Measurements from ENCODE around the gene PTPRN2. TPM values are rescaled to one million over a fixed set of nuclear protein-coding genes. Genes with fewer than 3 reads are reported as not detected.

PTPRN2 gene
- total RNA-seq, 1 donor from 2014 or later: 2.4 TPM

DNA sequence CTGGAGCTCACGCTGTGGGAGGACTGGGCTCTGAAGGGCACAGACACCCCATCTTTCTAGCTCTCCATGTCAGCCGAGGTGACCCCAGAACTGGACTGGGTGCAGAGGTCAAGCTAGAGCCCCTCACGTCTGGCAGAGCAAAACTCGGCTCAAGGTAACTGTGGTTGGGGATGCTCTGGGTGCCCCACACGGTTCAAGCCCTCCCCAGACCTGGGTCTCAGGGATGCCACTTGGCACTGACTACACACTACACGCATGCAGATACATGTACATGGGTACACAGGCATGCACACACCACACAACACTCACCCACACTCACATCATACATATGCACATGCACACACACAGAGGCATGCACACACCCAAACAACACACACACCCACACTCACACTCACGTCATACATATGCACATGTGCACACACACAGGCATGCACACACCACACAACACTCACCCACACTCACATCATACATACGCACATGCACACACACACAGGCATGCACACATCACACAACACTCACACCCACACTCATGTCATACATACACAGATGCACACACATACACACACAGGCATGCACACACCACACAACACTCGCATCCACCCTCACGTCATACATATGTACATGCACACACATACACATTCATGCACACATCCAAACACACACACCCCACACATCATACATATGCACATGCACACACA is 1031.5 kb downstream of the PTPRN2 start:
- no peak overlapping the region for H3K4me3 ChIP-seq (ENCODE audit: low read depth, low read length)
- TF ChIP-seq, protein P1, sequence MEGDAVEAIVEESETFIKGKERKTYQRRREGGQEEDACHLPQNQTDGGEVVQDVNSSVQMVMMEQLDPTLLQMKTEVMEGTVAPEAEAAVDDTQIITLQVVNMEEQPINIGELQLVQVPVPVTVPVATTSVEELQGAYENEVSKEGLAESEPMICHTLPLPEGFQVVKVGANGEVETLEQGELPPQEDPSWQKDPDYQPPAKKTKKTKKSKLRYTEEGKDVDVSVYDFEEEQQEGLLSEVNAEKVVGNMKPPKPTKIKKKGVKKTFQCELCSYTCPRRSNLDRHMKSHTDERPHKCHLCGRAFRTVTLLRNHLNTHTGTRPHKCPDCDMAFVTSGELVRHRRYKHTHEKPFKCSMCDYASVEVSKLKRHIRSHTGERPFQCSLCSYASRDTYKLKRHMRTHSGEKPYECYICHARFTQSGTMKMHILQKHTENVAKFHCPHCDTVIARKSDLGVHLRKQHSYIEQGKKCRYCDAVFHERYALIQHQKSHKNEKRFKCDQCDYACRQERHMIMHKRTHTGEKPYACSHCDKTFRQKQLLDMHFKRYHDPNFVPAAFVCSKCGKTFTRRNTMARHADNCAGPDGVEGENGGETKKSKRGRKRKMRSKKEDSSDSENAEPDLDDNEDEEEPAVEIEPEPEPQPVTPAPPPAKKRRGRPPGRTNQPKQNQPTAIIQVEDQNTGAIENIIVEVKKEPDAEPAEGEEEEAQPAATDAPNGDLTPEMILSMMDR (IDR thresholded peaks at IDR 0.05; ENCODE audit: insufficient read depth, low read length, poor library complexity, severe bottlenecking): no peak
- no peaks in the 10 kb centered on the region for H3K36me3 ChIP-seq (ENCODE audit: control insufficient read depth, insufficient read depth, low read length)
- DNase-seq (ENCODE audit: low read depth): no peak
- H3K27me3 ChIP-seq (ENCODE audit: control insufficient read depth, insufficient read depth, low read length): no peaks in the 10 kb centered on the region

DNA sequence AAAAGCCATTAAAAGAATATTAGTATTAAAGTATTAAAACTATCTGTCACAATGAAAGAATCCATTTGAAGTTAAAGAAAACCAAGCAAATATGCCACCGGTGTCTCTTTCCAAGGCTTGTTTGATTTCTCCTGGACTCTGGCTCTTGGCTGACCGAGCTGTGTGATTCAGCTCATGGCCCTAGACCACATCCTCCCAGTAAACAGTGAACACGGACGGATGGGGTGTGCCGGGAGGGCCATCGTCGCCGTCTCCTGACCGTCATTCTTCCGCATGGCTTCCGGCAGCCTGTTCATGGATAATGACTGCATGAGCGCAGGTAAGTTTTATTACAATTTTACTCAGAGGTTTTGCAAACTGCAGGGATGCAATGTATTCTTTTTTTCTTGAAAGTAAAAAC is 1032.3 kb downstream of the PTPRN2 start:
- Histone ChIP-seq H3K27me3 (ENCODE audit: control insufficient read depth, insufficient read depth, low read length) (no peaks in the 10 kb centered on the region), H3K4me3 (ENCODE audit: low read depth, low read length) (no peak overlapping the region), H3K36me3 (ENCODE audit: control insufficient read depth, insufficient read depth, low read length) (no peaks in the 10 kb centered on the region)
- DNase-seq (ENCODE audit: low read depth): no peak
- TF ChIP-seq, protein P1 (IDR thresholded peaks at IDR 0.05; ENCODE audit: insufficient read depth, low read length, poor library complexity, severe bottlenecking): no peak

DNA sequence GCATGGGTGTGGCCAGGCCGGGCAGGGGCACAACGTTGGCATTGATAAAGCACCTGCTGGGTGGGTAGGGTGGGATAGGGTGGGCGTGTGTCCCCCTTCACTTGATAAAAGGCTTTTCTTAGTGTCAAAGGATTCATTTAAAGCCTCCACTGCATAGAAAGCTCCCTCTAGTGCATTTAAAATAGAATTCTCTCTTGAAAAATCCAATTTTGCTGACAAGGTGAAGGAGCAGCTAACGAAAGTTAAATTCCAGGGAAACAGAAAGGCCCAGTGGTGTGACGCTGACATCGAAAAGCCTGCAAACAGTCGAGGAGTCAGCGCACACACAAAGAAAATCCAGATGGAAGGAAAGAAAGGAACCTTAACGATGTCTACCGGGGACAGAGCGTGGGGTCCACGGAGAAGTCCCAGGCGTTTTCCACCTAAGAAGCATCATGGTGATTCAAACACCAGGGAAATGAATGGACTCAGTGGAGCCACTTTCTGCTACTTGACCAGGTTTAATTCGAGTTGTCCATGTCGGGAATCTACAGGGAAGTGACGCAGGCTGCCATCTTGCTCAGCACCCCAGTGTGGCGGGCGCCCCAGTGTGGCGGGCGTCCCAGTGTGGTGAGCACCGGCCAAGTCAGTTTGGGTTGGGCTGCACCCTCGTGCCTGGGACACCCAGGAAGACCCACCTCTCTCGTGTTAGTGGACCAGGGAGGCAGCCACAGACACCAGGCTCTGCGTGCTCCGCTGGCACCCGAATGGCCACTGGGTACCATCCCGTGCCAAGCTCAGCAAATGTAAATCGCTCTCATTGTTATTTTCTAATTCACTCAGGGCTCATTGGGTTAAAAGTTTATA is 1033.0 kb downstream of the PTPRN2 start:
- TF ChIP-seq, protein P1 (IDR thresholded peaks at IDR 0.05; ENCODE audit: insufficient read depth, low read length, poor library complexity, severe bottlenecking): no peak
- no peak for DNase-seq (ENCODE audit: low read depth)
- H3K27me3 ChIP-seq (ENCODE audit: control insufficient read depth, insufficient read depth, low read length): no peaks in the 10 kb centered on the region
- no peaks in the 10 kb centered on the region for H3K36me3 ChIP-seq (ENCODE audit: control insufficient read depth, insufficient read depth, low read length)
- no peak overlapping the region for H3K4me3 ChIP-seq (ENCODE audit: low read depth, low read length)

DNA sequence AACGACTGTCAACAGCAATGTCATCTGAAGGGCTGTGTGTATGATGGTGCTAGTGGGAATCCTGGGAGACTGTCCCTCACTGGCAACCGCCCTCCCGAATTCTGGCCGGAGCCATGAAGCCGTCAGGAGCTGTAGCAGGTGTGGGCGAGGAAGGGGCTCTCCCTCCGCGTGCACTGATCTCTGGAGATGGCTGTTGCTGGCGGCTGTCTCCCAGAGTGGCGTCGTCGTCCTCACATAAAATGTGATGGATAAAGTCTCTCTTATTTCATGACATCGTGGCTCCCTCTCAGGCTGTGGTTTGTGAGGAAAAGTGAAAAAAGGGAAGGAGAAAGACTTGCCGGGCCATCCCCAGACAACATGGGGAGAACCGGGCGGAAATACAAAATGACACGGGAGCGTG is 1034.4 kb downstream of the PTPRN2 start:
- no peaks in the 10 kb centered on the region for H3K27me3 ChIP-seq (ENCODE audit: control insufficient read depth, insufficient read depth, low read length)
- no peak overlapping the region for H3K4me3 ChIP-seq (ENCODE audit: low read depth, low read length)
- TF ChIP-seq, protein P1 (IDR thresholded peaks at IDR 0.05; ENCODE audit: insufficient read depth, low read length, poor library complexity, severe bottlenecking): no peak
- no peaks in the 10 kb centered on the region for H3K36me3 ChIP-seq (ENCODE audit: control insufficient read depth, insufficient read depth, low read length)
- DNase-seq (ENCODE audit: low read depth): no peak

DNA sequence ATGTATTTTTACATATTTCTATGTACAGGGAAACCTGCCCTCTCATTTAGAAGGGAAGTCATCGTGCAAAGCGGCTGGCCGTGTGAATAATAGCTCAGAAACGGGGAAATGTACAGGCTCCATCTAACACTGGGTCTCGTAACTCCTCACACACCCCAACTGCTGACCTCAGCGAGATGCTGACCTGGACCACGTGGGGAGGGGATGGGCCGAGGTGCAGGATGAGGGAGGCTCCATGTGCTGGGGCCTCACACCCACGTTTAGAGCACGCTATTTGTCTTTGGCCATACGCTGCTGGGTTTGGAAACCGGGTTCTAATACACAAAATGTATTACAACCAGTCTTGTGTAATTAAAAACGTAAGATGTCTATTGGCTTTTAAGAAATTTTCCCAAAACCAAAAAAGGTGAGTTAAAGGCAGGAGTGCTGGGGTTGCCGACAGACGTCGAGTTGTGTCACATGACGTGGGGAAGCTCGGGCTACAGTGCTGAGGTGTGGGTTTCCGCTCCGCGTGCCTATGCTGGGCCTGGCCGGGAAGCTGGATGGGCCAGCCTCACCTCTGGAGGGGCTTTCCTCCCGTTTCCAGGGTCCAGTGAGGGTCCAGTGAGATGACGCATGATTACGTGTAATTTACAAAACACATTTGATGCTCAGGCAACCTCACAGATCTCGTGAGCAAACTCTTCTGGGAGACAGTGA is 1035.2 kb downstream of the PTPRN2 start:
- DNase-seq (ENCODE audit: low read depth): no peak
- no peak overlapping the region for H3K4me3 ChIP-seq (ENCODE audit: low read depth, low read length)
- no peaks in the 10 kb centered on the region for H3K36me3 ChIP-seq (ENCODE audit: control insufficient read depth, insufficient read depth, low read length)
- TF ChIP-seq, protein P1 (IDR thresholded peaks at IDR 0.05; ENCODE audit: insufficient read depth, low read length, poor library complexity, severe bottlenecking): no peak
- H3K27me3 ChIP-seq (ENCODE audit: control insufficient read depth, insufficient read depth, low read length): no peaks in the 10 kb centered on the region

Measured in kidney epithelial cell (primary cell).